ENCODE measurements around the gene NKIRAS2.

DNA sequence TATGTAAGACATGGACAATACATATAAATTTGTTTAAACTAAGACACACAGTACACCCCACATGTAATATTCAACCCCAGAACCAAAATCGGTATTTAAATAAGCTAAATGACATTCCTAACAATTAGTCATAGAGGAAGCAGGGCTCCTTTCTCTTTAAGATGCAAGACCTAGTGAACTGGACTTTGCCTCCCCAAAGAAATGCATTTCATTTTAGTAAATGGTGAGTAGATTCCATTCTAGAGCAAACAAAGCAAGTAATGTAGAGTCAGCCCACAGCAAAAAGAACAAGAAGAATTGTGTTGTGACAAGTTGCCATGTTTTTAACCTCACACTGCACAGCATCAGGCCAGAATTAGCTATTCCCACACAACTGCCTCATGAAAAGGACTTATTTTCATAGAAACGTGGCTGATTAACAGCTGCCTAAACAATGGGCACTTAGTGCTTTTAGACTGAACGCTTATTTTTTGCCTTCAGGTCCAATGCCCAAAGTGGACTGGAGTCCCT is 17.0 kb upstream of the NKIRAS2 start:
- TF ChIP-seq REST (IDR thresholded peaks at IDR 0.05), result no peak
- no peak for TF ChIP-seq CTCF (IDR thresholded peaks at IDR 0.05; ENCODE audit: low read depth, low read length, missing input control)
- no peak for TF ChIP-seq RAD21 (IDR thresholded peaks at IDR 0.05)
- no peak for TF ChIP-seq HNF4G (IDR thresholded peaks at IDR 0.05)
- TF ChIP-seq NR2F2 (IDR thresholded peaks at IDR 0.05), result no peak
- TF ChIP-seq ZBTB33 (IDR thresholded peaks at IDR 0.05), result no peak
- TF ChIP-seq, protein P1, sequence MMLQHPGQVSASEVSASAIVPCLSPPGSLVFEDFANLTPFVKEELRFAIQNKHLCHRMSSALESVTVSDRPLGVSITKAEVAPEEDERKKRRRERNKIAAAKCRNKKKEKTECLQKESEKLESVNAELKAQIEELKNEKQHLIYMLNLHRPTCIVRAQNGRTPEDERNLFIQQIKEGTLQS (IDR thresholded peaks at IDR 0.05), result no peak
- no peak for TF ChIP-seq EGR1 (IDR thresholded peaks at IDR 0.05; ENCODE audit: low read depth in 2 of 2)
- TF ChIP-seq SP1 (IDR thresholded peaks at IDR 0.05), result no peak
